SK-N-SH treated with all-trans-retinoic acid at 6 μM for 48 hours (cell line): ENCODE data around the gene MTNR1A.

Experiments used
- ARNTL ChIP-seq: fragments of 450-650 bp; formaldehyde crosslinking; IDR thresholded peaks from 2 replicates; pipeline ENCODE4 v1.5.0; 2020; ENCODE audit warnings: low read depth, mild to moderate bottlenecking, moderate library complexity, borderline replicate concordance
- BACH2 ChIP-seq: fragments of 250-450 bp; sonication (Bioruptor Pico); IDR thresholded peaks from 2 replicates; pipeline ENCODE4 v1.9.0; 2021; ENCODE audit warnings: mild to moderate bottlenecking, borderline replicate concordance
- CREB5 ChIP-seq: fragments of 250-450 bp; sonication (Bioruptor Pico); IDR thresholded peaks from 2 replicates; pipeline ENCODE4 v1.5.1; 2020; ENCODE audit warnings: low read depth, mild to moderate bottlenecking, moderate library complexity
- CSDC2 ChIP-seq: fragments of 250-450 bp; sonication (Bioruptor Pico); IDR thresholded peaks from 2 replicates; pipeline ENCODE4 v1.5.0; 2020; ENCODE audit warnings: mild to moderate bottlenecking, moderate library complexity
- ESRRG ChIP-seq: fragments of 250-450 bp; sonication (Bioruptor Pico); IDR thresholded peaks from 2 replicates; pipeline ENCODE4 v1.6.1; 2021; ENCODE audit warnings: mild to moderate bottlenecking
- GLIS3 ChIP-seq: fragments of 250-450 bp; sonication (Bioruptor Pico); IDR thresholded peaks from 2 replicates; pipeline ENCODE4 v1.5.0; 2020; ENCODE audit warnings: mild to moderate bottlenecking, moderate library complexity
- RARB ChIP-seq: fragments of 250-450 bp; sonication (Bioruptor Pico); IDR thresholded peaks from 2 replicates; pipeline ENCODE4 v1.8.0; 2021; ENCODE audit warnings: mild to moderate bottlenecking, moderate library complexity
- ZFP30 ChIP-seq: fragments of 450-650 bp; formaldehyde crosslinking; IDR thresholded peaks from 2 replicates; pipeline ENCODE4 v1.5.0; 2022; ENCODE audit warnings: mild to moderate bottlenecking, moderate library complexity
- ZNF565 ChIP-seq: fragments of 450-650 bp; formaldehyde crosslinking; conservative IDR thresholded peaks from 2 replicates; pipeline ENCODE4 v1.5.0; 2020; ENCODE audit warnings: low read depth, mild to moderate bottlenecking, moderate library complexity

- no peak for TF ChIP-seq ZFP30 (CRISPR knock-in tag)
- TF ChIP-seq RARB (CRISPR knock-in tag) = no peak
- TF ChIP-seq GLIS3 (CRISPR knock-in tag) = no peak
- no peak for TF ChIP-seq ARNTL (CRISPR knock-in tag)
- TF ChIP-seq ESRRG = no peak
- TF ChIP-seq ZNF565 (CRISPR knock-in tag) = no peak
- no peak for TF ChIP-seq CREB5
- no peak for TF ChIP-seq CSDC2
- no peak for TF ChIP-seq BACH2 (CRISPR knock-in tag)
These were observed 67.6 kb downstream of the MTNR1A start for GRCh38 chr4:186487726-186488125.
